Stimulated activated CD4-positive, alpha-beta T cell treated with anti-CD3 and anti-CD28 coated beads, Interleukin-1b, Interleukin-23, amount 100 ng/mL, for 48 hours (primary cell): ENCODE measurements around the gene COL24A1.
"Not testable (repeated sequence)": the region's sequence is repeated elsewhere in the genome, so short reads cannot be mapped to it uniquely, and the experiment has no call there.

Source experiments
- DNase-seq: peaks from one replicate; pipeline ENCODE4 v3.0.0-alpha.2; 2020

Gene COL24A1

GRCh38 chr1:85976516-85977205 is 179.9 kb downstream of the COL24A1 start:
- no peak for DNase-seq

GRCh38 chr1:85975912-85976371 is 180.6 kb downstream of the COL24A1 start:
- no peak for DNase-seq

DNA sequence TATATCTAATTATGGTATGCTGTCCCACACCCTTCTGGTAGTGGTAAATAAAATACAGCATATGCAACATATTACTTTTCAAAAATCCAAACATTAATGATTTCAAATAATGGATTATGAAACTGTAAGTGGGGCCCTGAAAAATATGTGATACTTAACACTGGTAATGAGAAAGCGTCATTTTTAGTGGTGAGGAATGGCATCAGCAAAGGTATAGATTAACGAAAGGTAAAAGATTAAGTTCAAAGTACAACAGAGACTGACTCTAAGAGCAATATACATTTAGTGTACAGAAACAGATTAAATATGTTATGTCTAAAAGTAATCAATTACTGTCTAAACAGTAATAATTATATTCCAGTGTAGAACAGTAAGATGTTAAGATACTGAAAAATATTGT is 194.1 kb downstream of the COL24A1 start:
- DNase-seq: no peak

DNA sequence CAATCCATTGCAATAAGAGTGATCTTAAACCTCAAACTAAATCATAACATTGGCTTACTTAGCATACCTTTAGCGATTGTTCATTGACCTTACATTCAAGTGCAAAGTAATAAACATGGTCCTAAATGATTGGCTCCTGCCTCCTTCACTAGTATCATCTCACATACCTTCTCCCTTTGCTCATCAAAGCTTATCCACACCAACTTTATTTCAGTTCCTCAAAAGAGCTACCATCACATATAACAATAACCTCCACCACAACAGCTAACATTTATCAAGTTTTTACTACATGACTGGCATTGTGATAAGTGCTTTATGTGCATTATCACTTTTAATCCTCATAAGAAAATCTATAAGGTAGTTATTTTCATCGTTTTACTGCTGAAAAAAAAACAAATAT is 198.8 kb downstream of the COL24A1 start:
- no peak for DNase-seq

DNA sequence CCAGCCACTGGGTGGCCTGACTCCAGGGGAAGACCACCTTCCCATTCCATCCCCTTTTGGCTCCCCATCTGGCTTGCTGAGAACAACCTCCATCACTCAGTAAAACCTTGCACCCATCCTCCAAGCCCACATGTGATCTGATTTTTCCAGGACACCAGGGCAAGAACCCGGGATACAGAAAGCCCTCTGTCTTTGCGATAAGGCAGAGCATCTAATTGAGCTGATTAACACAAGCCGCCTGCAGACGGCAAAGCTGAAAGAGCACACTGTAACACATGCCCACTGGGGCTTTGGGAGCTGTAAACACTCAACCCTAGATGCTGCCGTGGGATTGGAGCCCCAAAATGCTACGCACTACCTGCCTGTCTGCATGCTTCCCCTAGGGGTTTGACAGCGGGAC is 201.4 kb downstream of the COL24A1 start:
- DNase-seq: not testable (repeated sequence)

DNA sequence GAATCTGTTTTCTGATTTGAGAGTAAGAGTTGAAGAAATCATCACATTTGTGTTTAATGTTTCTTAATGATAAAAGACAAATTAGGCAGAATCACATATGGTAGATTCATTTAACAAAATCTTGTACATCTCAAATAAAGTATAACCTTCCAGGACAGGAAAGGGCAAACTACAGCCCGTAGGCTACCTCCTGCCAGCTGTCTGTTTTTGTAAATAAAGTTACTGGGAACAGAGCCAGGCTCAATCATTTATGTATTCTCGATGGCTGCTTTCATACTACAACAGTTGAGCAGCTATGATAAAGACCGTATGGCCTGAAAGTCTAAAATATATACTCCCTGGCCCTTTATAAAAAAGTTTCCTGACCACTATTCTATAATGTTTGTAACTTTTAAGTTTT is 204.1 kb downstream of the COL24A1 start:
- DNase-seq: no peak

- no peak for DNase-seq
Measured at GRCh38 chr1:85947186-85947585, 209.4 kb downstream of the COL24A1 start.

DNA sequence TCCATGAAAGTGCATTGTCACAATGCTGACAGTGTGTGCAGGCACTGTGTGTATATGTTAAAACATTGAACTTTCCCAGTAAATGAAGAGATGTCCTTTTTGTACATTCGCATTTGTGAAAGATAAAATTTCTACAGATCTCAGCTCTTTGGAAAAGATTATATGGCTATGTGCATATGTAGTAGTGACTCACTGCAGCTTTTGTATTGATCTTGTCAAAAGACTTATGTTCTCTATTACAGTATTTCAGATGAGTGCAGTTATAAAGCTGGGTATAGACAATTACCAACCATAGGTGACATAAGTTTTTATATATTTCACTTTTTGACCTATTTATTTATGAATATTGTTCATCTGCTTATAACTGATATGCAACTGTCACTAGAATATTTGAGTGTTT is 212.6 kb downstream of the COL24A1 start:
- no peak for DNase-seq

- no peak for DNase-seq
Measured at GRCh38 chr1:85943526-85943925, 213.0 kb downstream of the COL24A1 start.

DNA sequence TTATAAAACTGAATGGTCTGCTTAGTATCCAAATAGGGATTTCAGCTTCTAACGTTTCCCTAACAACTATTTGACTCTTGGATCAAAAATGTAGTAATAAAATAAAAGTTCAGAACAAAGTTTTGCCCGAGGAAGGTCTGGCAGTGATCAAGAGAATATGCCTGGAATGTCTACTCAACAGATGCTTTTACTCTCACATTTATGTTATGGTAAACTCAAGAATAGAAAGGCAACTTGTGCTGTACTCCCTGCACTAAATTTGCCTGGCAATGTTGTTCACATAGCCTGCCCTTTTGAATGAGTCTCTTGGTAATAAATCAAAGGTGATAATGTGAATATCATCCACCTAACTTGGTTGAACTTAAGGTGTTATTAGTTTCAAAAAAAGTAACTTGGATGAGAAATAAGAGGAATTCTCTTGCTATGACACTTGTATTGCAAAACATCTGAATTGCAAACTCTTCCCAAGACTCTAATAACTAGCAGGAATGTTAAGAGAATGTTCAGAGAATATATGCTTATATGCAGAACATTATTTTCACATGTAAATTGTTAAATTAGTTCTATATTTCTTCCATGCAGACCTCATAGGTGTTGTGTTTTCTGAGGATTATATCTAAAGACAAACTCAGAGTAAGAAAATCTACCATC is 215.8 kb downstream of the COL24A1 start:
- DNase-seq: no peak

GRCh38 chr1:85938829-85939228 is 217.7 kb downstream of the COL24A1 start:
- DNase-seq: no peak

GRCh38 chr1:85936470-85936869 is 220.1 kb downstream of the COL24A1 start:
- no peak for DNase-seq

- no peak for DNase-seq
Measured at GRCh38 chr1:85936057-85936456, 220.5 kb downstream of the COL24A1 start.

GRCh38 chr1:85935234-85935633 is 221.3 kb downstream of the COL24A1 start:
- DNase-seq: no peak

GRCh38 chr1:85934516-85934915 is 222.1 kb downstream of the COL24A1 start:
- no peak for DNase-seq

- DNase-seq: no peak
Measured at GRCh38 chr1:85933961-85934360, 222.6 kb downstream of the COL24A1 start.

DNA sequence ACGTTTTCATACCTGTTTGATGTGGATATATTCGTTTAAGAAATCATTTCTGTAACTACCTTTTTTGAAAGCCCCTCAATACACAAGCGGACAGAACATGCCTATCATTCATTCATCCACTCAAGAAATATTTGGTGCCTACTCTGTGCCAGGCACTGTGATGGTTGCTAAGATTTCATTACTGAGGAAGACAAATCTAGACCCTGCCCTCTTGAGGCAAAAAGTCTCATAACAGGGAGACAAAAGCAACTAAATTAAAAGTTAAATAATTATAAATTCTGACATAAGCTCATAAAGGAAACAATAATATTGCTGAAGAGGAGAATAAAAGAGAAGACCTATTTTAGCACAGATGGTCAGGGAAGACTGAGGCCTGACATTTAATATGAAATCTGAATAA is 244.8 kb downstream of the COL24A1 start:
- no peak for DNase-seq

- DNase-seq: no peak
Measured at GRCh38 chr1:85900921-85901320, 255.7 kb downstream of the COL24A1 start.

GRCh38 chr1:85898861-85899260 is 257.7 kb downstream of the COL24A1 start:
- DNase-seq: no peak

GRCh38 chr1:85894651-85895050 is 261.9 kb downstream of the COL24A1 start:
- no peak for DNase-seq

DNA sequence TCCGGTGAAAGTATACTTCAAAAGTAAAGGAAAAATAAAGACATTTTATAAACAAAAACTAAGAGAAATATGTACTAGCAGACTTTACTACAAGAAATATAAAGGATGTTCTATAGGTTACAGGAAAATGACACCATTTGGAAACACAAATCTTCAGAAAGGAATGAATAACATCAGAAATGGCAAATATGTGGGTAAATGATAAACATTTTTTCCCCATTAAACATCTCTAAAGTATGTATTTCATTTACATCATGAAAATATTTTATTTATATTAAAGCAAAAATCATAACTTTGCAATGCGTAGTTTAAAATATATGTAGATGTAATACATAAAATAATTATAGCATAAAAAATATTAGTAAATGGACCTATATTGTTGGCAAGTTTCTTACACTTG is 264.2 kb downstream of the COL24A1 start:
- DNase-seq: no peak

- no peak for DNase-seq
Measured at GRCh38 chr1:85889870-85890269, 266.7 kb downstream of the COL24A1 start.

- DNase-seq: no peak
Measured at GRCh38 chr1:85888921-85889320, 267.7 kb downstream of the COL24A1 start.

GRCh38 chr1:85884372-85885035 is 272.1 kb downstream of the COL24A1 start:
- no peak for DNase-seq
